Stimulated activated CD4-positive, alpha-beta T cell treated with anti-CD3 and anti-CD28 coated beads, Interleukin-15, amount 100 ng/mL, for 48 hours (primary cell): ENCODE data around the gene CCNE1.
"Not testable (repeated sequence)": the region's sequence is repeated elsewhere in the genome, so short reads cannot be mapped to it uniquely, and the experiment has no call there.

Experiments used
- DNase-seq, 2 donors: peaks; one replicate each; pipeline ENCODE4 v3.0.0-alpha.2; 2020; ENCODE audit warnings: low read depth in 2 of 2

CCNE1 gene

DNA sequence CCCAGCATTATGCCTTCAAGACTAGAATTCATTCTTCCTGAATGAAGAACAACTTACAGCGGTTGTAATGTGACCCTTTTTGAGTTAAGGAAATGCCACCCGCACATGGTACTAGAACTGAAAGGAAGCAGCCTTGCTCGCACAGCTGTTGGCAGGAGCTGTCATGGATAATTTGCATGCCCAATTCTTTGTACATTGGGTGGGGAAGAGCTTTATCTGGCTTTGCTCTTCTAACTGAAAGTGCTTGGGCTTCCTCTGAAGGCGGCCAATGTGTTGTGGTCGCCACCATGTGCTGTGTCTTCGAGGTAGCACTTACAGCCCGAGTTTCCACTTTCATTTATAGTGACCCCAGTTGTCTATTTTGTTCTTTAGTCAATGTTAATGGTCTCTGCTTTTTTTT, 3.4 kb downstream of the CCNE1 start:
- DNase-seq = no peak

DNA sequence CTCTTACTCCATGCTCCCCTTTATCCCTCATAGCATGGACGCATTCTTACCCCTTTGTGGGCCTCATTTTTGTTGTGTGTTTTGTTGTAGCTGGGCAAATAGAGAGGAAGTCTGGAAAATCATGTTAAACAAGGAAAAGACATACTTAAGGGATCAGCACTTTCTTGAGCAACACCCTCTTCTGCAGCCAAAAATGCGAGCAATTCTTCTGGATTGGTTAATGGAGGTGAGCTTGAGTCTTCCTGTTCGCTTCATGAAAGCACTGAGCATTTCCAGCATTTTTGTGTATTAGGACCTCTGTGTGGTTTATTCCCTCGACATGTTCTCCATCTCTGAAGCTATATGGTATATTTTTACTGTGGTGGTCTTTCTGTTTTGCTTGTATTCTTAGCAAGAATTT, 5.5 kb downstream of the CCNE1 start:
- no peak for DNase-seq

GRCh38 chr19:29819300-29819699, 7.5 kb downstream of the CCNE1 start:
- DNase-seq = no peak

- DNase-seq = no peak
Measured at GRCh38 chr19:29819986-29820385, 8.2 kb downstream of the CCNE1 start.

- no peak for DNase-seq
Measured at GRCh38 chr19:29823581-29824330, 12.0 kb downstream of the CCNE1 start.

DNA sequence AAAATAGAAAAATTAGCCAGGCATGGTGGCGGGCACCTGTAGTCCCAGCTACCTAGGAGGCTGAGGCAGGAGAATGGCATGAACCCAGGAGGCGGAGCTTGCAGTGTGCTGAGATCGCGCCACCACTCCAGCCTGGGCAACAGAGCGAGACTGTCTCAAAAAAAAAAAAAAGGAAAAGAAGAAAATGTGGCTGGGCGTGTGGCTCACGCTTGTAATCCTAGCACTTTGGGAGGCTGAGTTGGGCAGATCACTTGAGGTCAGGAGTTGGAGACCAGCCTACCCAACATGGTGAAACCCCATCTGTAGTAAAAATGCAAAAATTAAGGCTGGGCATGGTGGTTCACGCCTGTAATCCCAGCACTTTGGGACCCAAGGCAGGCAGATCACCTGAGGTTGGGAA, 13.5 kb downstream of the CCNE1 start:
- not testable (repeated sequence) for DNase-seq

DNA sequence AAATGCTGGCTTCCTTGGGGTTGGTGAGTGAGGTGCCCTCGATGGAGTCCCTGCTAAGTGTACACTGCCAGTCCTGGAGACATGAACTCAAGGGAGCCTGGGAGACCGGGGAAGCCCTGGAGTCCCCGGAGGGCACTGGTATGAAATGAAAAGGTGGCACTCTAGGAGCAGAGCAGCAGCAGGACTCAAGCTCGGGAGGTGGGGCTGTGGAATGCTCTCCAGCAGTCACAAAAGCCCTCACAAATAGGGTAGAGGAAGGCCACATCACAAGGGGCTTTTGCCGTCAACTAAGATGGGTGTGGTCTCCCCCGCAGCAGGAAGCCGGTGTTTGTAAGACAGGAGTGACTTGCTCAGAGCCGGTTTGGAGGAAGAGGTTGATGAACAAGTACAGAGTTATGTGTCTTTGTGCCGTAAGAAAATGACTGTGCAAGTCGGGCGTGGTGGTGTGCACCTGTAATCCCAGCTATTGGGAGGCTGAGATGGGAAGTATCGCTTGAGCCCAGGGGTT, 19.3 kb downstream of the CCNE1 start:
- peak; percentile 49 to 61 for DNase-seq

GRCh38 chr19:29831686-29832085, 19.9 kb downstream of the CCNE1 start:
- DNase-seq = no peak

- no peak for DNase-seq
Measured at GRCh38 chr19:29832801-29833200, 21.0 kb downstream of the CCNE1 start.

GRCh38 chr19:29833614-29834261, 21.9 kb downstream of the CCNE1 start:
- no peak for DNase-seq

GRCh38 chr19:29834991-29835846, 23.4 kb downstream of the CCNE1 start:
- no peak for DNase-seq

- DNase-seq = peak; percentile 43 to 53
Measured at GRCh38 chr19:29836409-29836825, 24.6 kb downstream of the CCNE1 start.

- peak; percentile 31 to 45 for DNase-seq
Measured at GRCh38 chr19:29837448-29837981, 25.7 kb downstream of the CCNE1 start.

GRCh38 chr19:29837996-29838395, 26.2 kb downstream of the CCNE1 start:
- no peak for DNase-seq

DNA sequence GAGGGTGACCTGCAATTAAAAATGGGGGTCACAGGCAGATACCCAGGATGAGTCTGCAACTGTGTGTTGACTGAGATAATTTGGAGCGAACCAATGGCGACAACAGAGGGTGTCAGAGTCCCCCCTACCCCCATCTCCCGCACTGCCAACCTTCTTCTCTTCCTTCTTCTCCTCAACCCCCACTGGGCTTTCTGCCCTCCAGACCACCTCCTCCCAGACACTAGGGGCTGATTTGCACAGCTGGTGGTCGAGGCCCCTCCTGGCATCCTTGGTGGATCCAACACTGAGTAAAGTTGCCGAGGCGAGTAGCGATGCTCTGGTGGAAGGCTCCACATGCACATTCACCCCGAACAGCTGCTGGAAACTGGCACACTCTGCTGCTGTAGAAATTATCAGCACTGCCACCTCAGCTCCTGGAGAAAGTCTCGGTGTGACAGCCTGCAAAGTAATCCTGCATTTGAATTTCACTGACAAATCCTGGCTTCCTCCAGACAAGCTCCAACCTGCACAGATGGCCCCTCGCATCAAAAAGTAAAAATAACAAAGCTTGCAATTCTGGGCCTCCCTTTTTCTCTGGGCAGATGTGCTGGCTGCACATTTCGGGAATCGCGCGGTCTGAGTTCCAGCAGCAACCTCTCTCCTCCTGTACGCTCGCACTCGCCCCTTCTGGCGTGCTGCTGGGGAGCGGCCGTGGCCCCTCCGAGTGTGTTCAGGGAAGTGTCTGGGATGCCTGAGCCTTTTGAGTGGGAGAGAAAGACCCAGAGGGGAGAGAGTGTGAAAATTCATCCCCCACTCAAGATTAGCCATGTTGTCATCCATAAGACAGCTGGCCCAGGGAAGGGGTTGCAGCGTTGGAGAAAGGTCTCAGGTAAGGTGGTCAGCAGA, 28.5 kb downstream of the CCNE1 start:
- DNase-seq = no peak

- no peak for DNase-seq
Measured at GRCh38 chr19:29841209-29841558, 29.4 kb downstream of the CCNE1 start.

DNA sequence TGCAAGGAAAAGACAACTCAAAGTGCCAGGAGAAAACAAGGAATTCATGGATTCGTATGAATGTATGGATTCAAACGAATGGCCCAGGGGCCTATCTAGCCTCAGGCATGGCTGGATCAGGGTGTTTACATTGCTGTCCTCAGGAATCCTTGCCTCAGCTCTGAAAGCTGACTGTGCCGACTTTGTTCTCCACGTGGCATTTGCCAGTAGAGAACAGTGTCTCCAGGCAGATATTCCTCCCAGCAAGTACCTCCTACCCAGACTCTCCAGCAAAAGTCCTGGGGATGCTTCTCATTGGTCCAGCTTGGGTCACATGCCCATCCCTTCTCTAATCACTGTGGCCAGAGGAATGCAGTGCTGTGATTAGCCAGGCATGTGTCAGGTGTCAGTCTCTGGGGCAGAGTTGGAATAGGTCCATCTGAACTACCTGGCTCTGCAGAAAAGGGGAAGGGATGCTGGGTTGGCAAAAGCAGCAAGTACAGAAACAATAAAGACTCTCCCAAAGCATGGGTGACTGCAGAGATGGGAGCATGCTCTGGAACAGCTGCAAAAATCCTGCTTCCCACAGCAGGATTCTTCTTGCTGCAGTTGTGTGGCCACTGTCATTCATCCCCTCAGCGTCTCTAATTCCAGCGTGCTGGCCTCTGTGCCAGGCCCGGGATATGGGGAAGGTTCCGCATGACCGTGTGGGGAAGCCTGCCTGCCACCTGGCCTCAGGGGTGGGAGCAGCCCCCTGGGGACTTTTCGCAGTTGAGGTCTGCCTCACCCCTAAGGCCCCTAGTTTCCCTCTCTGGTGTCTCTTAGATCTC, 30.0 kb downstream of the CCNE1 start:
- DNase-seq = no peak

- no peak for DNase-seq
Measured at GRCh38 chr19:29842471-29843179, 30.8 kb downstream of the CCNE1 start.

GRCh38 chr19:29843180-29844051, 31.6 kb downstream of the CCNE1 start:
- DNase-seq = no peak
